Activated naive CD4-positive, alpha-beta T cell treated with anti-CD3 and anti-CD28 coated beads for 36 hours (primary cell): Measurements from ENCODE around the gene TTLL8. TPM values are rescaled to one million over a fixed set of nuclear protein-coding genes. Genes with fewer than 3 reads are reported as not detected.

Source experiments
- CTCF ChIA-PET: fragments of 350-600 bp; sonication (Branson Sonifier 250); formaldehyde crosslinking; loops from one replicate; lab custom pipeline; 2021; ENCODE audit warnings: antibody characterized with exemption; lab: Charles Lee
- DNase-seq: peaks from one replicate; pipeline ENCODE4 v3.0.0-alpha.2; 2020
- H3K27ac Mint-ChIP-seq: one replicate; pipeline ENCODE4 v1.8.0; 2021; ENCODE audit warnings: mild to moderate bottlenecking, mixed read lengths
- H3K27me3 Mint-ChIP-seq: one replicate; pipeline ENCODE4 v1.8.0; 2021; ENCODE audit warnings: low read depth, mixed read lengths
- H3K36me3 Mint-ChIP-seq: one replicate; pipeline ENCODE4 v1.8.0; 2021; ENCODE audit warnings: low read depth, mixed read lengths
- H3K4me1 Mint-ChIP-seq: one replicate; pipeline ENCODE4 v1.8.0; 2021; ENCODE audit warnings: low read depth, mixed read lengths
- H3K4me3 Mint-ChIP-seq: one replicate; pipeline ENCODE4 v1.8.0; 2021; ENCODE audit warnings: mild to moderate bottlenecking, moderate library complexity, mixed read lengths
- H3K9me3 Mint-ChIP-seq: one replicate; pipeline ENCODE4 v1.8.0; 2021; ENCODE audit warnings: mixed read lengths
- intact Hi-C: fragments of 100-400 bp; cut with micrococcal nuclease; formaldehyde crosslinking; loops from one replicate; pipeline ENCODE4 v1.15.1; 2023
- total RNA-seq, 2 experiments: library from RNA; stranded (reverse); gene quantifications; one replicate each; pipeline ENCODE4 v1.2.3, GENCODE V29; 2021

TTLL8 gene
- total RNA-seq, 2 experiments from 2014 or later = not detected

GRCh38 chr22:50067244-50067643 lies 9.1 kb upstream of the TTLL8 start:
- Mint-ChIP-seq H3K4me3 (no peak overlapping the region), H3K27ac (no peak overlapping the region), H3K9me3 (no peaks in the 10 kb centered on the region), H3K4me1 (no peaks in the 10 kb centered on the region), H3K36me3 (no peaks in the 10 kb centered on the region), H3K27me3 (no peaks in the 10 kb centered on the region)
- CTCF ChIA-PET = no interaction called here
- no peak for DNase-seq
- intact Hi-C loops = no loop called here

- CTCF ChIA-PET = interaction anchor here (0.8 kb wide), 1 partner anchor 130 kb away, joined by 3 read pairs; no protein-coding TSS in a partner anchor
- no peak overlapping the region for H3K27ac Mint-ChIP-seq
- H3K4me3 Mint-ChIP-seq = no peak overlapping the region
- no peaks in the 10 kb centered on the region for H3K36me3 Mint-ChIP-seq
- intact Hi-C loops = no loop called here
- DNase-seq = no peak
- no peaks in the 10 kb centered on the region for H3K9me3 Mint-ChIP-seq
- no peaks in the 10 kb centered on the region for H3K4me1 Mint-ChIP-seq
- peaks cover 10% of the 10 kb centered on the region for H3K27me3 Mint-ChIP-seq
These were observed 6.4 kb upstream of the TTLL8 start for GRCh38 chr22:50064453-50064852.

- Mint-ChIP-seq H3K27me3 (peaks cover 15% of the 10 kb centered on the region), H3K9me3 (no peaks in the 10 kb centered on the region), H3K27ac (no peak overlapping the region), H3K4me1 (no peaks in the 10 kb centered on the region), H3K36me3 (no peaks in the 10 kb centered on the region), H3K4me3 (no peak overlapping the region)
- no peak for DNase-seq
- CTCF ChIA-PET = no interaction called here
- intact Hi-C loops = no loop called here
These were observed 5.7 kb upstream of the TTLL8 start for GRCh38 chr22:50063589-50064393.

GRCh38 chr22:50062509-50063135 lies 4.5 kb upstream of the TTLL8 start:
- DNase-seq = no peak
- H3K27me3 Mint-ChIP-seq = peaks cover 18% of the 10 kb centered on the region
- intact Hi-C loops = no loop called here
- H3K36me3 Mint-ChIP-seq = no peaks in the 10 kb centered on the region
- CTCF ChIA-PET = no interaction called here
- no peak overlapping the region for H3K27ac Mint-ChIP-seq
- H3K4me1 Mint-ChIP-seq = peaks cover 1% of the 10 kb centered on the region
- no peaks in the 10 kb centered on the region for H3K9me3 Mint-ChIP-seq
- H3K4me3 Mint-ChIP-seq = no peak overlapping the region

DNA sequence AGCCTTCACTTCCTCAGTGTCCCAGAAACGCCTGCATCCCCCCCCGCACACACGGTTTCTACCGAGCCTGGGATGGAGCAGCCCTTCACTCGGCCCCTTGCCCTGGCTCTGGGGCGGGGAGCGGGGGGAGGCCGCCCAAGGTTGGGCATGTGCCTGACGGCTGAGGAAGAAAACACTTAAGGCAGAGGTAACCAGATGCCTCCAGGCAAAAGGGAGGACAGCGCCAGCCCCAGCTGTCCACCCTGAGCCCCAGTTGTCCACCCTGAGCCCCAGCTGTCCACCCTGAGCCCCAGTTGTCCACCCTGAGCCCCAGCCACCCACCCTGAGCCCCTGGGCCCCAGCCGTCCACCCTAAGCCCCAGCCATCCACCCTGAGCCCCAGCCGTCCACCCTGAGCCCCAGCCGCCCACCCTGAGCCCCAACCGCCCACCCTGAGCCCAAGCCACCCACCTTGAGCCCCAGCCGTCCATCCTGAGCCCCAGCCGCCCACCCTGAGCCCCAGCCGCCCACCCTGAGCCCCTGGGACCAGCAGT lies 3.8 kb upstream of the TTLL8 start:
- intact Hi-C loops = no loop called here
- DNase-seq = no peak
- H3K27me3 Mint-ChIP-seq = peaks cover 18% of the 10 kb centered on the region
- CTCF ChIA-PET = no interaction called here
- H3K27ac Mint-ChIP-seq = no peak overlapping the region
- peaks cover 2% of the 10 kb centered on the region for H3K4me1 Mint-ChIP-seq
- H3K36me3 Mint-ChIP-seq = no peaks in the 10 kb centered on the region
- H3K4me3 Mint-ChIP-seq = no peak overlapping the region
- H3K9me3 Mint-ChIP-seq = no peaks in the 10 kb centered on the region

- Mint-ChIP-seq H3K4me1 (peaks cover 2% of the 10 kb centered on the region), H3K27me3 (peaks cover 21% of the 10 kb centered on the region), H3K9me3 (no peaks in the 10 kb centered on the region), H3K4me3 (no peak overlapping the region), H3K27ac (no peak overlapping the region), H3K36me3 (no peaks in the 10 kb centered on the region)
- CTCF ChIA-PET = no interaction called here
- DNase-seq = no peak
- intact Hi-C loops = no loop called here
These were observed 3.2 kb upstream of the TTLL8 start for GRCh38 chr22:50061141-50061823.

- H3K9me3 Mint-ChIP-seq = no peaks in the 10 kb centered on the region
- no peak overlapping the region for H3K27ac Mint-ChIP-seq
- H3K4me3 Mint-ChIP-seq = no peak overlapping the region
- H3K27me3 Mint-ChIP-seq = peaks cover 24% of the 10 kb centered on the region
- H3K36me3 Mint-ChIP-seq = no peaks in the 10 kb centered on the region
- intact Hi-C loops = no loop called here
- DNase-seq = no peak
- H3K4me1 Mint-ChIP-seq = peaks cover 2% of the 10 kb centered on the region
- CTCF ChIA-PET = no interaction called here
These were observed 2.5 kb upstream of the TTLL8 start for GRCh38 chr22:50060441-50061140.

DNA sequence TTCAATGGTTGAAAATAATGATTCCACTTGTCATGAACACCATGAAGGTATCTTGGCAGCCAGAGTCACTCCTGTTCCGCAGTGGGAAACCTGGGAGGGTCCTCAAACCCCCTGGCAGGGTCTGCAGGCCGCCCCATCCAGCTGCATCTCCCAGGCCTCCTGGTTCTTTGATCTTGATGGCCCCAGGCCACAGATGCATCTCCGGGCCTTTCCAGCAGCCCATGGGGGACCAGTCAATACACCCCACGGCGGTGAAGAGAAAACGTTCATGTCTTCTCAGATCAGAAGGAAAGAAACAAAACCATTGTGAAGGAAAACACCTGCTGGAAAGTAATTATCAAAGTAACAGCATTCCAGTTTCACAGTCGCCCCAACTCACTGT lies 1.8 kb upstream of the TTLL8 start:
- intact Hi-C loops = no loop called here
- Mint-ChIP-seq H3K9me3 (no peaks in the 10 kb centered on the region), H3K27ac (no peak overlapping the region), H3K36me3 (no peaks in the 10 kb centered on the region), H3K27me3 (peaks cover 28% of the 10 kb centered on the region), H3K4me3 (no peak overlapping the region), H3K4me1 (peaks cover 2% of the 10 kb centered on the region)
- CTCF ChIA-PET = no interaction called here
- no peak for DNase-seq

GRCh38 chr22:50058906-50059880 lies 1.1 kb upstream of the TTLL8 start:
- intact Hi-C loops = no loop called here
- no peaks in the 10 kb centered on the region for H3K9me3 Mint-ChIP-seq
- peaks cover 31% of the 10 kb centered on the region for H3K27me3 Mint-ChIP-seq
- no peak overlapping the region for H3K4me3 Mint-ChIP-seq
- no peak overlapping the region for H3K27ac Mint-ChIP-seq
- no peaks in the 10 kb centered on the region for H3K36me3 Mint-ChIP-seq
- peaks cover 2% of the 10 kb centered on the region for H3K4me1 Mint-ChIP-seq
- CTCF ChIA-PET = no interaction called here
- DNase-seq = no peak

GRCh38 chr22:50057278-50058060 lies 629 bp downstream of the TTLL8 start:
- Mint-ChIP-seq H3K9me3 (peaks cover 5% of the 10 kb centered on the region), H3K27me3 (peaks cover 31% of the 10 kb centered on the region), H3K4me3 (no peak overlapping the region), H3K27ac (no peak overlapping the region), H3K36me3 (no peaks in the 10 kb centered on the region), H3K4me1 (peaks cover 2% of the 10 kb centered on the region)
- intact Hi-C loops = no loop called here
- CTCF ChIA-PET = no interaction called here
- DNase-seq = no peak
